ENCODE measurements around the gene KLF12.

Gene KLF12

GRCh38 chr13:74135326-74136083 is 1.3 kb upstream of the KLF12 start:
- DNase-seq = no peak

- DNase-seq = peak; percentile 96
Observed at GRCh38 chr13:74134777-74135325, 647 bp upstream of the KLF12 start.

- peak; percentile 91 for DNase-seq
Observed at GRCh38 chr13:74133657-74134201, 475 bp downstream of the KLF12 start.

- DNase-seq = peak; percentile 72
Observed at GRCh38 chr13:74132776-74133656, 1.2 kb downstream of the KLF12 start.

GRCh38 chr13:74132152-74132775 is 1.9 kb downstream of the KLF12 start:
- peak; percentile 38 for DNase-seq

- DNase-seq = no peak
Observed at GRCh38 chr13:74131227-74131626, 3.0 kb downstream of the KLF12 start.

- no peak for DNase-seq
Observed at GRCh38 chr13:74129500-74130191, 4.6 kb downstream of the KLF12 start.

- no peak for DNase-seq
Observed at GRCh38 chr13:74128156-74128767, 5.9 kb downstream of the KLF12 start.

GRCh38 chr13:74118328-74118727 is 15.9 kb downstream of the KLF12 start:
- no peak for DNase-seq

- no peak for DNase-seq
Observed at GRCh38 chr13:74117207-74117705, 16.9 kb downstream of the KLF12 start.

- DNase-seq = no peak
Observed at GRCh38 chr13:74115133-74115532, 19.1 kb downstream of the KLF12 start.

- DNase-seq = no peak
Observed at GRCh38 chr13:74114641-74115040, 19.6 kb downstream of the KLF12 start.

GRCh38 chr13:74114202-74114601 is 20.0 kb downstream of the KLF12 start:
- DNase-seq = no peak

- no peak for DNase-seq
Observed at GRCh38 chr13:74111901-74112824, 22.0 kb downstream of the KLF12 start.

- no peak for DNase-seq
Observed at GRCh38 chr13:74111399-74111798, 22.8 kb downstream of the KLF12 start.

GRCh38 chr13:74110053-74110452 is 24.2 kb downstream of the KLF12 start:
- no peak for DNase-seq

GRCh38 chr13:74107598-74107997 is 26.6 kb downstream of the KLF12 start:
- no peak for DNase-seq

- no peak for DNase-seq
Observed at GRCh38 chr13:74105871-74106270, 28.3 kb downstream of the KLF12 start.

GRCh38 chr13:74104661-74105275 is 29.4 kb downstream of the KLF12 start:
- DNase-seq = no peak

Measured in right kidney (tissue), 1 donor.